Measurements from ENCODE around the gene OLFM1. TPM values are rescaled to one million over a fixed set of nuclear protein-coding genes. Genes with fewer than 3 reads are reported as not detected.

OLFM1 gene
- total and polyA plus RNA-seq, 9 of the 15 experiments (the other 6 are each of a cell fraction or from before 2014, with no cell fraction given) = not detected

GRCh38 chr9:135158564-135158937 is 71.1 kb downstream of the OLFM1 start:
- H3K36me3 ChIP-seq (ENCODE audit: control insufficient read depth, insufficient read depth, low read length) = no peaks in the 10 kb centered on the region
- no peak for FAIRE-seq
- no peak for ATAC-seq
- 3% methylated on average over 6 of the region's 6 CpGs for WGBS (ENCODE audit: insufficient coverage, low coverage, missing lambda C conversion rate)
- intact Hi-C loops (cut with micrococcal nuclease) = no loop called here
- ChIA-PET POLR2A (no interaction called here), CTCF (ENCODE audit: low intra/inter-chr PET ratio) (no interaction called here)
- H3K4me2 ChIP-seq (ENCODE audit: insufficient read depth, low read length) = no peak overlapping the region
- H3K27me3 ChIP-seq (ENCODE audit: control insufficient read depth in 2 of 2, insufficient read depth in 2 of 2, low read length in 2 of 2) = peaks cover 0 to 22% of the 10 kb centered on the region in 2 experiments; a peak in 3 of 5 replicates
- H3K27ac ChIP-seq (ENCODE audit: extremely low read depth, low read depth, low read length) = no peak overlapping the region
- no peak overlapping the region for H2AFZ ChIP-seq (ENCODE audit: low read depth, low read length)
- BruUV-seq (replicated peaks) = no TSS peak
- no peaks in the 10 kb centered on the region for H3K79me2 ChIP-seq (ENCODE audit: control insufficient read depth, insufficient read depth, low read length)
- no peak overlapping the region for H3K4me3 ChIP-seq
- in situ Hi-C loops (cut with MboI) = no loop called here
- H3K9me3 ChIP-seq (replicated peaks; ENCODE audit: control insufficient read depth, insufficient read depth, low read depth, low read length) = no peaks in the 10 kb centered on the region
- H3K4me1 ChIP-seq (replicated peaks in 1 of 2; ENCODE audit: control insufficient read depth in 2 of 2, insufficient read depth in 2 of 2, low read length in 2 of 2) = no peaks in the 10 kb centered on the region
- no peaks in the 10 kb centered on the region for H3K9me1 ChIP-seq (ENCODE audit: control insufficient read depth, insufficient read depth, low read length)
- no peak overlapping the region for H3K9ac ChIP-seq (ENCODE audit: insufficient read depth in 1 of 2, low read depth in 2 of 2, low read length in 2 of 2)
- H4K20me1 ChIP-seq (replicated peaks; ENCODE audit: control insufficient read depth, insufficient read depth, low read length) = peaks cover 15% of the 10 kb centered on the region
- no peak for DNase-seq (ENCODE audit: extremely low read depth in 1 of 4, low spot score in 3 of 4)
- no peak for TF ChIP-seq TAF7 (tag; IDR thresholded peaks at IDR 0.05)
- no peak for TF ChIP-seq TEAD4 (IDR thresholded peaks at IDR 0.05; ENCODE audit: low read length)
- TF ChIP-seq TEAD4 (CRISPR knock-in tag; IDR thresholded peaks at IDR 0.05; ENCODE audit: borderline replicate concordance) = no peak
- TF ChIP-seq MTA3 (IDR thresholded peaks at IDR 0.05; ENCODE audit: borderline replicate concordance) = no peak
- TF ChIP-seq ZNF316 (IDR thresholded peaks at IDR 0.05) = peak; percentile 57
- TF ChIP-seq MNT (conservative IDR thresholded peaks at IDR 0.05) = no peak
- TF ChIP-seq TCF15 (CRISPR knock-in tag; IDR thresholded peaks at IDR 0.05) = no peak
- no peak for TF ChIP-seq ZNF318 (IDR thresholded peaks at IDR 0.05; ENCODE audit: borderline replicate concordance in 1 of 2, low read depth in 1 of 2)
- TF ChIP-seq NFE2 (IDR thresholded peaks at IDR 0.05; ENCODE audit: low read depth) = no peak
- no peak for TF ChIP-seq GTF2F1 (IDR thresholded peaks at IDR 0.05; ENCODE audit: low read depth, low read length)
- no peak for TF ChIP-seq ZBTB43 (CRISPR knock-in tag; IDR thresholded peaks at IDR 0.05)
- TF ChIP-seq CBFA2T3 (IDR thresholded peaks at IDR 0.05) = no peak
- no peak for TF ChIP-seq SRSF1 (IDR thresholded peaks at IDR 0.05; ENCODE audit: low read depth, low read length)

All from K562 (cell line).